Panc1 (cell line): ENCODE data around the gene ZNF212.

Source experiments
- POLR2AphosphoS5 ChIP-seq: IDR thresholded peaks from 2 replicates; pipeline ENCODE4 v1.6.1; 2012; ENCODE audit warnings: mild to moderate bottlenecking, low read depth, low read length, moderate library complexity
- REST ChIP-seq, 2 experiments: IDR thresholded peaks; 2 replicates each; pipeline ENCODE4 v1.6.1; 2011 to 2012; ENCODE audit warnings: low read depth in 2 of 2, control low read depth in 1 of 2, low read length in 1 of 2, mild to moderate bottlenecking in 1 of 2, moderate library complexity in 1 of 2; ENCODE audit not compliant: insufficient read depth in 1 of 2
- SIN3A ChIP-seq: IDR thresholded peaks from 2 replicates; pipeline ENCODE4 v1.6.1; 2012; ENCODE audit warnings: low read depth, mild to moderate bottlenecking, low read length, moderate library complexity, borderline replicate concordance; ENCODE audit not compliant: insufficient read depth
- TF ChIP-seq, protein P1 (sequence below): fragments of 450-650 bp; IDR thresholded peaks from 2 replicates; pipeline ENCODE4 v1.5.1; 2017; ENCODE audit warnings: mild to moderate bottlenecking

GRCh38 chr7:149287622-149288021 lies 48.2 kb downstream of the ZNF212 start:
- TF ChIP-seq, protein P1, sequence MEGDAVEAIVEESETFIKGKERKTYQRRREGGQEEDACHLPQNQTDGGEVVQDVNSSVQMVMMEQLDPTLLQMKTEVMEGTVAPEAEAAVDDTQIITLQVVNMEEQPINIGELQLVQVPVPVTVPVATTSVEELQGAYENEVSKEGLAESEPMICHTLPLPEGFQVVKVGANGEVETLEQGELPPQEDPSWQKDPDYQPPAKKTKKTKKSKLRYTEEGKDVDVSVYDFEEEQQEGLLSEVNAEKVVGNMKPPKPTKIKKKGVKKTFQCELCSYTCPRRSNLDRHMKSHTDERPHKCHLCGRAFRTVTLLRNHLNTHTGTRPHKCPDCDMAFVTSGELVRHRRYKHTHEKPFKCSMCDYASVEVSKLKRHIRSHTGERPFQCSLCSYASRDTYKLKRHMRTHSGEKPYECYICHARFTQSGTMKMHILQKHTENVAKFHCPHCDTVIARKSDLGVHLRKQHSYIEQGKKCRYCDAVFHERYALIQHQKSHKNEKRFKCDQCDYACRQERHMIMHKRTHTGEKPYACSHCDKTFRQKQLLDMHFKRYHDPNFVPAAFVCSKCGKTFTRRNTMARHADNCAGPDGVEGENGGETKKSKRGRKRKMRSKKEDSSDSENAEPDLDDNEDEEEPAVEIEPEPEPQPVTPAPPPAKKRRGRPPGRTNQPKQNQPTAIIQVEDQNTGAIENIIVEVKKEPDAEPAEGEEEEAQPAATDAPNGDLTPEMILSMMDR: no peak
- TF ChIP-seq POLR2AphosphoS5: no peak
- no peak for TF ChIP-seq REST (IDR thresholded peaks at IDR 0.05; ENCODE audit: insufficient read depth in 1 of 2, low read depth in 2 of 2, low read length in 1 of 2)
- TF ChIP-seq SIN3A: no peak
